HG02973 (cell line): ENCODE measurements around the gene ZKSCAN2.
A peak's percentile ranks its signal among the peaks of the same experiment; 100 is the strongest.

Experiments used
- ATAC-seq: cut with Tn5 transposase; IDR thresholded peaks from one replicate; pipeline ENCODE4 v1.9.1; 2021; ENCODE audit warnings: moderate library complexity; ENCODE audit not compliant: unreplicated experiment

Gene ZKSCAN2

GRCh38 chr16:25257470-25257955, at the start of gene ZKSCAN2:
ZKSCAN2 (minus strand) TSS chr16:25257845; CDS start chr16:25257127, 718 bp downstream.
- peak; percentile 74 for ATAC-seq

GRCh38 chr16:25299792-25300590, 42.3 kb upstream of the ZKSCAN2 start:
- ATAC-seq, result no peak

GRCh38 chr16:25298165-25298872, 40.7 kb upstream of the ZKSCAN2 start:
- ATAC-seq, result no peak

GRCh38 chr16:25297151-25297787, 39.6 kb upstream of the ZKSCAN2 start:
- no peak for ATAC-seq

- no peak for ATAC-seq
Measured at GRCh38 chr16:25291580-25291979, 33.9 kb upstream of the ZKSCAN2 start.

- ATAC-seq, result no peak
Measured at GRCh38 chr16:25289466-25289865, 31.8 kb upstream of the ZKSCAN2 start.

GRCh38 chr16:25279491-25279890, 21.8 kb upstream of the ZKSCAN2 start:
- ATAC-seq, result no peak

GRCh38 chr16:25271421-25271820, 13.8 kb upstream of the ZKSCAN2 start:
- ATAC-seq, result no peak

- ATAC-seq, result no peak
Measured at GRCh38 chr16:25270577-25270976, 12.9 kb upstream of the ZKSCAN2 start.

- no peak for ATAC-seq
Measured at GRCh38 chr16:25269879-25270278, 12.2 kb upstream of the ZKSCAN2 start.

GRCh38 chr16:25265968-25266367, 8.3 kb upstream of the ZKSCAN2 start:
- ATAC-seq, result no peak

GRCh38 chr16:25264597-25264996, 7.0 kb upstream of the ZKSCAN2 start:
- ATAC-seq, result no peak

- no peak for ATAC-seq
Measured at GRCh38 chr16:25260416-25260815, 2.8 kb upstream of the ZKSCAN2 start.

GRCh38 chr16:25258861-25259179, 1.2 kb upstream of the ZKSCAN2 start:
- no peak for ATAC-seq

- ATAC-seq, result peak; percentile 40
Measured at GRCh38 chr16:25257956-25258860, 563 bp upstream of the ZKSCAN2 start.

- ATAC-seq, result peak; percentile 17
Measured at GRCh38 chr16:25256695-25257469, 763 bp downstream of the ZKSCAN2 start.

GRCh38 chr16:25253322-25253721, 4.3 kb downstream of the ZKSCAN2 start:
- ATAC-seq, result no peak

- no peak for ATAC-seq
Measured at GRCh38 chr16:25250467-25250866, 7.2 kb downstream of the ZKSCAN2 start.

GRCh38 chr16:25235991-25236390, 21.7 kb downstream of the ZKSCAN2 start:
- ATAC-seq, result no peak

GRCh38 chr16:25228372-25228771, 29.3 kb downstream of the ZKSCAN2 start:
- ATAC-seq, result no peak
